Suprapubic skin (tissue), 4 donors: ENCODE results near the gene IL1R1.

Experiments
- CTCF ChIP-seq, 2 donors: fragments of 200-600 bp in 1 of 2; fragments of 450-650 bp in 1 of 2; sonication (generic) in 1 of 2; IDR thresholded peaks; one replicate each; pipeline ENCODE4 v1.5.1; 2016 to 2019; ENCODE audit warnings: antibody characterized with exemption in 2 of 2, mild to moderate bottlenecking in 1 of 2, moderate library complexity in 1 of 2
- EP300 ChIP-seq: sonication (generic); formaldehyde crosslinking; IDR thresholded peaks from one replicate; pipeline ENCODE4 v1.6.1; 2017; ENCODE audit warnings: antibody characterized with exemption
- POLR2A ChIP-seq, 2 donors: fragments of 450-650 bp; IDR thresholded peaks; one replicate each; pipeline ENCODE4 v1.6.1; 2017; ENCODE audit warnings: antibody characterized with exemption in 2 of 2, mild to moderate bottlenecking in 2 of 2, moderate library complexity in 2 of 2
- POLR2AphosphoS5 ChIP-seq, 3 donors: sonication (generic); formaldehyde crosslinking; IDR thresholded peaks; one replicate each; pipeline ENCODE4 v1.6.1; 2017; ENCODE audit warnings: antibody characterized with exemption in 3 of 3

DNA sequence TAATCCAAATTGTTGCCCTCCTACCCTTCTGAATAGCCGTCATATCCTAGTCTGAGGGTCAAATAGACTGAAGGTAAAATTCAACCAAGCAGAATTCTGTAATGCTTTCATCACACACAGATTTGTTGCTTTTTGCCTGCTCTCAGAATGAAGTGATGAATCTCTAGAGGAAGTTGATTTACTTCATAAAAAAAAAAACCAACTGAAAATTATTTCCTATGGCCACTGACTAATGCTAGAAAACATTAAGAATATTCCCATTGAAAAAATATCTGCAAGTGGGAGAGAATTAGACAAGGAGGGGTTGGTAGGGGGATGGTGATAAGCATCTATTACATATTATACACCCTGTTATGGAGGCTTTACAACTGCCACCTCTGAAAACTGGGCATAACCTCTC, 42.0 kb downstream of the IL1R1 start:
- TF ChIP-seq POLR2A (IDR thresholded peaks at IDR 0.05) (no peak), CTCF (IDR thresholded peaks at IDR 0.05) (no peak), POLR2AphosphoS5 (IDR thresholded peaks at IDR 0.05) (no peak), EP300 (no peak)
